SK-N-SH treated with all-trans-retinoic acid at 6 μM for 48 hours (cell line): ENCODE data around the gene ACER1.

Experiments used
- ATAC-seq: fragments of 200-7000 bp; cut with Tn5 transposase; 3 replicates; pipeline ENCODE4 v1.9.1; 2020; ENCODE audit warnings: mild to moderate bottlenecking, moderate library complexity
- ARNTL ChIP-seq: fragments of 450-650 bp; formaldehyde crosslinking; IDR thresholded peaks from 2 replicates; pipeline ENCODE4 v1.5.0; 2020; ENCODE audit warnings: low read depth, mild to moderate bottlenecking, moderate library complexity, borderline replicate concordance
- BACH2 ChIP-seq: fragments of 250-450 bp; sonication (Bioruptor Pico); IDR thresholded peaks from 2 replicates; pipeline ENCODE4 v1.9.0; 2021; ENCODE audit warnings: mild to moderate bottlenecking, borderline replicate concordance
- CSDC2 ChIP-seq: fragments of 250-450 bp; sonication (Bioruptor Pico); IDR thresholded peaks from 2 replicates; pipeline ENCODE4 v1.5.0; 2020; ENCODE audit warnings: mild to moderate bottlenecking, moderate library complexity
- ESRRG ChIP-seq: fragments of 250-450 bp; sonication (Bioruptor Pico); IDR thresholded peaks from 2 replicates; pipeline ENCODE4 v1.6.1; 2021; ENCODE audit warnings: mild to moderate bottlenecking
- ISL1 ChIP-seq: fragments of 250-450 bp; sonication (Bioruptor Pico); IDR thresholded peaks from 2 replicates; pipeline ENCODE4 v2.1.2; 2022; ENCODE audit warnings: mild to moderate bottlenecking, moderate library complexity
- OSR1 ChIP-seq: fragments of 250-450 bp; sonication (Bioruptor Pico); IDR thresholded peaks from 2 replicates; pipeline ENCODE4 v1.8.0; 2022; ENCODE audit warnings: moderate library complexity, mild to moderate bottlenecking, inconsistent platforms
- PPARA ChIP-seq: fragments of 250-450 bp; sonication (Bioruptor Pico); IDR thresholded peaks from 2 replicates; pipeline ENCODE4 v1.5.0; 2020; ENCODE audit warnings: mild to moderate bottlenecking, borderline replicate concordance
- RARB ChIP-seq: fragments of 250-450 bp; sonication (Bioruptor Pico); IDR thresholded peaks from 2 replicates; pipeline ENCODE4 v1.8.0; 2021; ENCODE audit warnings: mild to moderate bottlenecking, moderate library complexity
- SNAI2 ChIP-seq: fragments of 250-450 bp; sonication (Bioruptor Pico); IDR thresholded peaks from 2 replicates; pipeline ENCODE4 v1.5.0; 2020; ENCODE audit warnings: mild to moderate bottlenecking, moderate library complexity
- TCF4 ChIP-seq: fragments of 250-450 bp; sonication (Bioruptor Pico); IDR thresholded peaks from 2 replicates; pipeline ENCODE4 v1.8.0; 2021; ENCODE audit warnings: mild to moderate bottlenecking, moderate library complexity, borderline replicate concordance
- TOX ChIP-seq: fragments of 250-450 bp; sonication (Bioruptor Pico); IDR thresholded peaks from 2 replicates; pipeline ENCODE4 v1.8.0; 2021; ENCODE audit warnings: mild to moderate bottlenecking, moderate library complexity, borderline replicate concordance
- ZC3H10 ChIP-seq: fragments of 250-450 bp; sonication (Bioruptor Pico); IDR thresholded peaks from 2 replicates; pipeline ENCODE4 v1.5.1; 2021; ENCODE audit warnings: mild to moderate bottlenecking, moderate library complexity
- ZFP3 ChIP-seq: fragments of 250-450 bp; sonication (Bioruptor Pico); IDR thresholded peaks from 2 replicates; pipeline ENCODE4 v1.5.0; 2020; ENCODE audit warnings: mild to moderate bottlenecking, moderate library complexity
- ZFP30 ChIP-seq: fragments of 450-650 bp; formaldehyde crosslinking; IDR thresholded peaks from 2 replicates; pipeline ENCODE4 v1.5.0; 2022; ENCODE audit warnings: mild to moderate bottlenecking, moderate library complexity
- ZNF565 ChIP-seq: fragments of 450-650 bp; formaldehyde crosslinking; conservative IDR thresholded peaks from 2 replicates; pipeline ENCODE4 v1.5.0; 2020; ENCODE audit warnings: low read depth, mild to moderate bottlenecking, moderate library complexity
- ZNF70 ChIP-seq: fragments of 450-650 bp; formaldehyde crosslinking; IDR thresholded peaks from 2 replicates; pipeline ENCODE4 v1.5.0; 2020; ENCODE audit warnings: mild to moderate bottlenecking, moderate library complexity
- ZNF8 ChIP-seq: fragments of 450-650 bp; formaldehyde crosslinking; IDR thresholded peaks from 2 replicates; pipeline ENCODE4 v1.5.0; 2020; ENCODE audit warnings: mild to moderate bottlenecking, moderate library complexity
- TF ChIP-seq, protein P1 (sequence below): fragments of 250-450 bp; sonication (Bioruptor Pico); IDR thresholded peaks from 2 replicates; pipeline ENCODE4 v1.8.0; 2021; ENCODE audit warnings: low read depth, mild to moderate bottlenecking, moderate library complexity, borderline replicate concordance
- TF ChIP-seq, protein P2 (sequence below): fragments of 250-450 bp; sonication (Bioruptor Pico); IDR thresholded peaks from 2 replicates; pipeline ENCODE4 v1.5.0; 2020; ENCODE audit warnings: mild to moderate bottlenecking, moderate library complexity
- TF ChIP-seq, protein P3 (sequence below): fragments of 250-450 bp; sonication (Bioruptor Pico); IDR thresholded peaks from 2 replicates; pipeline ENCODE4 v1.5.1; 2021; ENCODE audit warnings: mild to moderate bottlenecking, moderate library complexity

Gene ACER1

DNA sequence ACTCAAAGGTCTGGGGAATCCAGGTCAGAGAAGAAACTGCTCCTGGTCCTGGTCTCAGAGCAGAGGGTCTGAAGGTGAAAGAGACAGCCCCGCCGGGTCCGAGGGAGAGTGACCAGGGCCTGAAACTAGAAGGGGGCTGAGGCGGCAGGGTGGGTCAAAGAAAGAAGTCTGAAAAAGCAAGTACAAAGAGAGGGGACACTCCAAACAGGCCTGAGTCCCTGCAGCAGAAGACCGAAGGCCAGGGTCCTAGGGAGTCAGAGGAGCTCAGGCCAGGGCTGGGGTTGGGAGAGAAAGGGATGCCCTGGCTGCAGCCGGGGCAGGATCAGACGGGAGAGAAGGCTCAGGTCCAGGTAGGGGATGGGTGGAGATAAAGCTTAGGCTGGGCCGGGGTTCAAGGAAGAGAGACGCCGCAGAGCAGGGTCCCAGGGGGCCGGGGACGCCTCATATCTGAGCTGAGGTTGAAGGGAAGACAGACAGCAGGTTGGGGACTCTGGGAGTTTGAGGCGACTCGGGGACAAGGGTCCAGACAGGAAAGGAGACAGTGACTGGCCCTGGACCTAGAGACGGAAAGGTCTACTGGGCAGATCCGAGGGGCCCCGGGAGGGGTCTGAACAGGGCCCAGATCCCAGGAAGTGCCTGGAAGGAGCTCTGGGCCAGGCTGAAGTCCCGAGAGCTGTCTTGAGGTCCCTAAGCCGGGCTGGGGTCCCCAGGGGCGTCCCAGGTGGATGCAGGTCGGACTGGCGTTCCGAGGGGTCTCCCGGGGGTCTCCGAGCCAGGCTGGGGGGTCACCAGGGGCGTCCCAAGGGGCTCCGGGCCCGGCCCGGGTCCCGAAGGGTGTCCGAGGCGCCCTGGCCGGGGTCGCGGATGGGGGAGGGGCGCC, 54.4 kb downstream of the ACER1 start:
- TF ChIP-seq RARB (CRISPR knock-in tag) (no peak), OSR1 (CRISPR knock-in tag) (no peak), SNAI2 (CRISPR knock-in tag) (no peak), BACH2 (CRISPR knock-in tag) (no peak), ESRRG (CRISPR knock-in tag) (no peak), ARNTL (CRISPR knock-in tag) (no peak), ZC3H10 (CRISPR knock-in tag) (no peak), ZFP3 (CRISPR knock-in tag) (no peak), PPARA (CRISPR knock-in tag) (no peak), CSDC2 (no peak), TOX (CRISPR knock-in tag) (no peak), ZNF70 (no peak)
- TF ChIP-seq, protein P1, sequence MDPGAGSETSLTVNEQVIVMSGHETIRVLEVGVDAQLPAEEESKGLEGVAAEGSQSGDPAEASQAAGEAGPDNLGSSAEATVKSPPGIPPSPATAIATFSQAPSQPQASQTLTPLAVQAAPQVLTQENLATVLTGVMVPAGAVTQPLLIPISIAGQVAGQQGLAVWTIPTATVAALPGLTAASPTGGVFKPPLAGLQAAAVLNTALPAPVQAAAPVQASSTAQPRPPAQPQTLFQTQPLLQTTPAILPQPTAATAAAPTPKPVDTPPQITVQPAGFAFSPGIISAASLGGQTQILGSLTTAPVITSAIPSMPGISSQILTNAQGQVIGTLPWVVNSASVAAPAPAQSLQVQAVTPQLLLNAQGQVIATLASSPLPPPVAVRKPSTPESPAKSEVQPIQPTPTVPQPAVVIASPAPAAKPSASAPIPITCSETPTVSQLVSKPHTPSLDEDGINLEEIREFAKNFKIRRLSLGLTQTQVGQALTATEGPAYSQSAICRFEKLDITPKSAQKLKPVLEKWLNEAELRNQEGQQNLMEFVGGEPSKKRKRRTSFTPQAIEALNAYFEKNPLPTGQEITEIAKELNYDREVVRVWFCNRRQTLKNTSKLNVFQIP (CRISPR knock-in tag), result no peak
- TF ChIP-seq, protein P2, sequence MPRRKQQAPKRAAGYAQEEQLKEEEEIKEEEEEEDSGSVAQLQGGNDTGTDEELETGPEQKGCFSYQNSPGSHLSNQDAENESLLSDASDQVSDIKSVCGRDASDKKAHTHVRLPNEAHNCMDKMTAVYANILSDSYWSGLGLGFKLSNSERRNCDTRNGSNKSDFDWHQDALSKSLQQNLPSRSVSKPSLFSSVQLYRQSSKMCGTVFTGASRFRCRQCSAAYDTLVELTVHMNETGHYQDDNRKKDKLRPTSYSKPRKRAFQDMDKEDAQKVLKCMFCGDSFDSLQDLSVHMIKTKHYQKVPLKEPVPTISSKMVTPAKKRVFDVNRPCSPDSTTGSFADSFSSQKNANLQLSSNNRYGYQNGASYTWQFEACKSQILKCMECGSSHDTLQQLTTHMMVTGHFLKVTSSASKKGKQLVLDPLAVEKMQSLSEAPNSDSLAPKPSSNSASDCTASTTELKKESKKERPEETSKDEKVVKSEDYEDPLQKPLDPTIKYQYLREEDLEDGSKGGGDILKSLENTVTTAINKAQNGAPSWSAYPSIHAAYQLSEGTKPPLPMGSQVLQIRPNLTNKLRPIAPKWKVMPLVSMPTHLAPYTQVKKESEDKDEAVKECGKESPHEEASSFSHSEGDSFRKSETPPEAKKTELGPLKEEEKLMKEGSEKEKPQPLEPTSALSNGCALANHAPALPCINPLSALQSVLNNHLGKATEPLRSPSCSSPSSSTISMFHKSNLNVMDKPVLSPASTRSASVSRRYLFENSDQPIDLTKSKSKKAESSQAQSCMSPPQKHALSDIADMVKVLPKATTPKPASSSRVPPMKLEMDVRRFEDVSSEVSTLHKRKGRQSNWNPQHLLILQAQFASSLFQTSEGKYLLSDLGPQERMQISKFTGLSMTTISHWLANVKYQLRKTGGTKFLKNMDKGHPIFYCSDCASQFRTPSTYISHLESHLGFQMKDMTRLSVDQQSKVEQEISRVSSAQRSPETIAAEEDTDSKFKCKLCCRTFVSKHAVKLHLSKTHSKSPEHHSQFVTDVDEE, result no peak
- TF ChIP-seq, all 23 proteins: peak for 0
- 0 out of 3 replicates have a peak, but pooled peaks have one; percentile 8 for ATAC-seq

DNA sequence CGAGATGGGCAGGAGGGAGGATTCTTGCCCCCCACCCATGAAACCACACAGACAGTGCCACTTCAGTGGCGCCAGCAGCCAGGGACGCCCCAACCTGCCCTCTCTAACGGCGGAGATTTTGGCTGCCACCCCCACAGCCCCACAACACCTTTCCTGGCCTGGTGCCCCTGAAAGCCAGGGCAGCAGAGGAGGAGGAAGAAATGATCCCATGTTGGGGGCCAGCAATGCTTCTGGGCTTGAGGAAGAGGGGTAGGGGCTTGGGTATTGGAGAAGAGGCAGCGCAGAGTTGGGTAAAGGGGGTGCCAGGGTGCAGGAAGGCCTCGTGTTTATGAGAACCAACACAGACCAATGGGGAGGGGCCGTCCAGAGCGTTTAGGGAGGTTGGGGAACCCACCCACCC, 55.4 kb downstream of the ACER1 start:
- no peak for ATAC-seq
- TF ChIP-seq TOX (CRISPR knock-in tag) (no peak), ISL1 (CRISPR knock-in tag) (no peak), BACH2 (CRISPR knock-in tag) (no peak), ZNF70 (no peak), ARNTL (CRISPR knock-in tag) (no peak), ZNF565 (no peak)
- TF ChIP-seq, protein P3, sequence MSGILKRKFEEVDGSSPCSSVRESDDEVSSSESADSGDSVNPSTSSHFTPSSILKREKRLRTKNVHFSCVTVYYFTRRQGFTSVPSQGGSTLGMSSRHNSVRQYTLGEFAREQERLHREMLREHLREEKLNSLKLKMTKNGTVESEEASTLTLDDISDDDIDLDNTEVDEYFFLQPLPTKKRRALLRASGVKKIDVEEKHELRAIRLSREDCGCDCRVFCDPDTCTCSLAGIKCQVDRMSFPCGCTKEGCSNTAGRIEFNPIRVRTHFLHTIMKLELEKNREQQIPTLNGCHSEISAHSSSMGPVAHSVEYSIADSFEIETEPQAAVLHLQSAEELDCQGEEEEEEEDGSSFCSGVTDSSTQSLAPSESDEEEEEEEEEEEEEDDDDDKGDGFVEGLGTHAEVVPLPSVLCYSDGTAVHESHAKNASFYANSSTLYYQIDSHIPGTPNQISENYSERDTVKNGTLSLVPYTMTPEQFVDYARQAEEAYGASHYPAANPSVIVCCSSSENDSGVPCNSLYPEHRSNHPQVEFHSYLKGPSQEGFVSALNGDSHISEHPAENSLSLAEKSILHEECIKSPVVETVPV (CRISPR knock-in tag), result no peak

DNA sequence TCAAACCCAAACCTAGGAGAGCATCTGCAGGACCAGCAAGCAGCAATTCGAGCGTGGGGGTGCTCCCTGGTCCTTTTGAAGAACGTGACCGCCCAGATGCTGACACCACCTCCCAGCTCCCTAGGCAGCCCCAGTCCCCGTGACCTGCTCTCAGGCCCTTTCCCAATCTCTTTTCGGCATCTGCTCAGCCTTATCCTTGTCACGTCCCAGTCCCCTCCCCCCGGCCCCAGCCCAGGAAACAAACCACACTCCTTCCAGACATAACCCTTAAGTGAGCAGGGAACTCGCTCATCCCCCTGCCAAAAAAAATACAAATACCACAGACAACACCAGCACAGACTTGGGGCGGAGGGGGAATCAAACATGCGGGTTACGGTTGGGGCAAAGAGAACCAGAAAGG, 57.0 kb downstream of the ACER1 start:
- TF ChIP-seq ZNF8 (CRISPR knock-in tag), result no peak
- no peak for TF ChIP-seq ZFP3 (CRISPR knock-in tag)
- TF ChIP-seq TCF4 (CRISPR knock-in tag), result no peak
- TF ChIP-seq ISL1 (CRISPR knock-in tag), result no peak
- TF ChIP-seq ZNF565, result no peak
- TF ChIP-seq CSDC2, result no peak
- no peak for TF ChIP-seq TOX (CRISPR knock-in tag)
- TF ChIP-seq BACH2 (CRISPR knock-in tag), result no peak
- no peak for TF ChIP-seq ZFP30
- TF ChIP-seq, protein P3 (CRISPR knock-in tag), result no peak
- no peak for TF ChIP-seq ARNTL (CRISPR knock-in tag)
- no peak for TF ChIP-seq RARB (CRISPR knock-in tag)
- no peak for TF ChIP-seq ZNF70
- no peak for TF ChIP-seq ZC3H10 (CRISPR knock-in tag)
- no peak for TF ChIP-seq OSR1 (CRISPR knock-in tag)
- TF ChIP-seq, protein P1 (CRISPR knock-in tag), result no peak
- no peak for TF ChIP-seq ESRRG (CRISPR knock-in tag)
- ATAC-seq, result no peak
